GM12891 (cell line): ENCODE data around the gene EPHB4.

Experiments
- DNase-seq: peaks from one replicate; pipeline ENCODE4 v3.0.0; 2011; ENCODE audit warnings: low spot score; ENCODE audit not compliant: insufficient read length
- FAIRE-seq: peaks from 2 replicates; lab custom pipeline; 2011; peaks lifted over from hg19 to GRCh38; lab: Jason Lieb, UNC
- PAX5 ChIP-seq: IDR thresholded peaks from 2 replicates; pipeline ENCODE4 v1.6.1; 2011; ENCODE audit warnings: low read length, moderate library complexity, mild to moderate bottlenecking; ENCODE audit not compliant: insufficient read depth, severe bottlenecking
- POLR2A ChIP-seq: IDR thresholded peaks from 2 replicates; pipeline ENCODE4 v1.6.1; 2011; ENCODE audit warnings: low read depth, low read length, control low read depth
- POLR2AphosphoS5 ChIP-seq: IDR thresholded peaks from 2 replicates; pipeline ENCODE4 v1.6.1; 2011; ENCODE audit warnings: low read depth, low read length, control low read depth
- POU2F2 ChIP-seq: IDR thresholded peaks from 2 replicates; pipeline ENCODE4 v1.6.1; 2011; ENCODE audit warnings: low read depth, mild to moderate bottlenecking, control low read depth, low read length, moderate library complexity
- SPI1 ChIP-seq: IDR thresholded peaks from 2 replicates; pipeline ENCODE4 v1.6.1; 2011; ENCODE audit warnings: low read depth, low read length, control low read depth
- TAF1 ChIP-seq: IDR thresholded peaks from 2 replicates; pipeline ENCODE4 v1.6.1; 2011; ENCODE audit warnings: low read depth, low read length, control low read depth

The EPHB4 gene

DNA sequence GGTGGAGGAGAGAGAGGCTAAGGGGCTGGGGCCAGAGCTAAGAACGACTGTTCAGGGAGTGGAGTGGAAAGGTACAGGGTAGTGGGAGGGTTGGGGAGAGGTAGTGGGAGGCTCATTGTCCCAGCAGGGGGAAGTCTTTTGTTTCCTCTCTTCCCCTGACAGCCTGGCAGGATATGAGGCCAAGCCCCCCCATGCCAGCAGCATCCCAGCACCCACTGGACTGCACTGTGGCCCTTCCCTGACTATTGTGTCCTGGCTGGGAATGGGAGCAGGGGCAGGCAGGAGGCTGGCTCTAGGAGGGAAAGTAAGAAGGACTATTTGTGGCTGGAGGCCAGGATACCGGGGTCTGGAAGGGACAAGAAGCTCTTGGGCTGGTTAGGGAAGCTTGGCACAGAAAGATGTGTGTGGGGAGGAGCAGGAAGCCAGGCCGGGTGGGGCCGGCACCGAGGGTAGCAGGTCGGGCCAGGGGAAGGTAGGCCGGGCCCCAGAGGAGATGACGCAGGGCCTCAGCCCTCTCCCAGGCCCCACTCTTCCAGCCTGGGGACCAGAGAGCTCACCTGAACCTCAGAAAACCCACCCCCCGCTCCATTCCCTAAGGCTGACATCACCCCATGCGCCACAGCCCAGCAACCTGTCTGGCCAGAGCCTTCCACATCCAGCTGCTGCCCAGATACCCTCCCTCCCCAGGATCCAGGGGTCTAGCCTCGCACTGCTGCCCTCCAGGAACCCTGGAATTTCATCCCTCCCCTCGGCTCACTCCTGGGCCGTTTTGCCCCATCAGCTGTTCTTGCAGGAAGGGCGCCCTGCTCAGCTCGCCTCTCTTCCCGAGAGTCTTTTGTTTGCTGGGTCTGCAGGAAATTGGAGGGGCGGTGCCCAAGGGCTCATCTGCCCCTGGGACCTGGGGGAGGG, 8.8 kb upstream of the EPHB4 start:
- DNase-seq (no peak), FAIRE-seq (no peak)
- TF ChIP-seq TAF1 (no peak), POLR2AphosphoS5 (no peak), POU2F2 (no peak), PAX5 (no peak), SPI1 (no peak), POLR2A (no peak)

DNA sequence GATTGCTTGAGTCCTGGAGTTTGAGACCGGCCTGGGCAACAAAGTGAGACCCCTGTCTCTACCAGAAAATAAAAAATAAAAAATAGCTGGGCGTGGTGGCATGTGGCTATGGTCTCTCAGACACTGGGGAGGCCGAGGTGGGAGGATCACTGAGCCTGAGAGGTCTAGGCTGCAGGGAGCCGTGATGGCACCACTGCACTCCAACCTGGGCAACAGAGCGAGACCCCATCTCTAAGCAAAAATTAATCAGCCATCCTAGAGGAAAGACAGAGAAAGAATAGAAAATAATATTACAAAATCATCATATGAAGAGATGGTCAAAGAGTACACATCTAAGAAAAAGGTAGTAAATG, 4.9 kb upstream of the EPHB4 start:
- no peak for DNase-seq
- no peak for FAIRE-seq
- TF ChIP-seq POLR2A (no peak), POU2F2 (no peak)

GRCh38 chr7:100830396-100830795, 3.1 kb upstream of the EPHB4 start:
- no peak for TF ChIP-seq SPI1
- TF ChIP-seq PAX5, result no peak
- TF ChIP-seq POLR2AphosphoS5, result no peak
- TF ChIP-seq POLR2A, result no peak
- no peak for TF ChIP-seq TAF1
- TF ChIP-seq POU2F2, result no peak
- no peak for FAIRE-seq
- DNase-seq, result no peak

GRCh38 chr7:100829150-100829716, 1.9 kb upstream of the EPHB4 start:
- FAIRE-seq, result no peak
- no peak for TF ChIP-seq POLR2A
- TF ChIP-seq POU2F2, result no peak
- TF ChIP-seq PAX5, result no peak
- TF ChIP-seq TAF1, result no peak
- TF ChIP-seq POLR2AphosphoS5, result no peak
- no peak for TF ChIP-seq SPI1
- no peak for DNase-seq

GRCh38 chr7:100826514-100827329, 601 bp downstream of the EPHB4 start:
- peak; percentile 21 for DNase-seq
- TF ChIP-seq POLR2AphosphoS5 (no peak), TAF1 (no peak), POLR2A (no peak), POU2F2 (no peak), SPI1 (no peak), PAX5 (no peak)
- FAIRE-seq, result no peak

DNA sequence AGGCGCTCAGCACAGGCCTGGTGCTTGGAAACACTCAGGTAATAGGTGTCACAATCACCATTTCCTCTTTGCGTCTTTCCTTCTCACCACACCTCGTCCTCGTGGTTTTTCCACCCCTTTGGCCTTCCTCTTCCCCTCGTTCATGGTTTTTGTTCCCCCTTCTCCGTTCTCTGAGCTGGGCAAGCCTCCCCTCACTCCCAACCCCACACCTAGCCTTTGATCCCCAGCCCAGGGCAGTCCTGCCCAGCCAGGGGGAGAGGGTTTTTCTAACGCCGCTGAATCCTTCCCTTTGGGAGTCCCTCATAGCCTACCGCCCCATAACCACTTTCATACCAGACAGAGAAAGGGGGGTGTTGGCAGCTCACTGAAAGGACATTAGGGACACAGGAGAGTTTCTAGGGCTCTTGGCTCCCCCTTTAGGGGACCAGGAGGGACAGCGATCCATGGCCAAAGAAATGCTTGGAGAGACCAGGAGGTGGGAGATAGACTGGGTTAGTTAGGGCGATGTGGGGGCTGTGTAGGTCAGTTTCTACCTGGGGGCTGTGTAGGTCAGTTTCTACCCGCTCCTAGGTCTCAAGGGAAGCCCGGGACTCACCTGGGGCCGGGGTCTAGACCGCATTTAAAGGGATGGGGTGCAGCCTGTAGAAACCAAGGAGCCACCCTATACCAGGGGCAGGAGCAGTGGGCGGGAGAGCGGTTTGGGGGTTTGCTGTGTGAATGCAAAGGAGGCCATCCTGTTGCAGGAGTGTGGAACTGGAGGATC, 1.4 kb downstream of the EPHB4 start:
- TF ChIP-seq POLR2A (no peak), SPI1 (no peak), TAF1 (no peak), POLR2AphosphoS5 (no peak), POU2F2 (no peak), PAX5 (no peak)
- no peak for FAIRE-seq
- no peak for DNase-seq

DNA sequence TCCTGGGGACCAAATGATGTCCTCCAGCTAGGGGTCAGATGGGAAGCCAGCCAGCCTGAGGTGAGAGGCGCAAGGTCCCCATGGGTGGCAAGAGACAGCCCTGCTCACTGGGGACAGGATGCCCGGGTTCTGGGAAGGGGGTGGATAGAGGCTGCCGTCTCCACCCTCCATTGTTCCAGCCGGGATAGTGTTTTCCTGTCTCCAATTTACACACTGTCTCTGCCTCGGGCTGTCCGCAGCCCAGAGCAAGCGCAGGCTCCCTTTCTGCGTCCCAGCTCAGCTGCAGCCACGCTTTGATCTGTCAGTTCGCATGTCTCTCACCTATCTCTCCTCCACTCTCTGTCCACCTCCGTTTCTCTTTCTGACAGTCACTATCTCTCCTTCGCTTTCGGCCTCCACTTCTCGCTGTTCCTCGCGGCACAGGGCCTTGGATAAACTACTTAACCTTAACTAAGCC, 2.1 kb downstream of the EPHB4 start:
- FAIRE-seq (no peak), DNase-seq (no peak)
- TF ChIP-seq POLR2AphosphoS5 (no peak), POLR2A (no peak), PAX5 (no peak), POU2F2 (no peak)

DNA sequence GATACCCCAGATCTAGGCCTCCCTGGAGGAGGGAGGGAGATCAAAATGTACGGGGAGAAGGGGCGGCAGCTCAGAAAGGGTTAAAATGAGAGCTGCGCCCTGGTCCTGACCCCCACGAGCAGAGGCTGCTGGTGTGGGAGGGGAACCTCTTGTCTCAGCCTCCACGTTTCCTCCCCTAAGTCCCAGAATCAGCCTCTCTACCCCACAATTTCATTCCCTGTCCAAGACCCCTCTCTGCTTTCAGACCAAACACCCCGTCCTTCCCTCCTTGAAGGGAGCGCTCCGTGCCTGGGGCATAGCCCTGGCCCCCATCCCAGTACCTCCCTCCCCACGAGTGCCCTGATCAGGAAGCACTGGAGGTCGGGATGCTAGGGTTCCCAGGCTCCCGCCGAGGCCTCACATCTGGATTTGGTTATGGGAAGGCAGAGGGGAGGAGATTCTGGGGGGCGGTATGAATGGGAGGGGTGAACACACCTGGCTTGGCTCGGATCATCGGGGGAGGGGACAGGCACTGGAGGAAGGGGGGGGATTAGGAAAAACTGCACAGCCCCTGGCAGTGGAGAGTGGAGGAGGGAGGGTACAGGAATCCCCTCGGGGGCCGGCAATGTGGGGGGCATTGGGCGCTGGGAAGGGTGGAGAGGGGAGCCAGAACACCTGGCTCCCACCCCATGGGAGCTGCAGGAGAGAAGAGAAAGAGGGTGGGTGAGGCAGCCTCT, 2.7 kb downstream of the EPHB4 start:
- FAIRE-seq (no peak), DNase-seq (no peak)
- TF ChIP-seq TAF1 (no peak), POLR2AphosphoS5 (no peak), PAX5 (no peak), POU2F2 (no peak), POLR2A (no peak), SPI1 (no peak)
